ENCODE data around the gene PPP1R2B.

The PPP1R2B gene

GRCh38 chr5:156896546-156896945, 46.5 kb downstream of the PPP1R2B start:
- TF ChIP-seq ZFP30 (CRISPR knock-in tag; IDR thresholded peaks at IDR 0.05) = no peak
- TF ChIP-seq ISL1 (CRISPR knock-in tag; IDR thresholded peaks at IDR 0.05) = no peak
- TF ChIP-seq PATZ1 (CRISPR knock-in tag; IDR thresholded peaks at IDR 0.05; ENCODE audit: borderline replicate concordance) = no peak
- no peak for TF ChIP-seq TOX (CRISPR knock-in tag; IDR thresholded peaks at IDR 0.05; ENCODE audit: borderline replicate concordance)
- TF ChIP-seq ZNF70 (CRISPR knock-in tag; IDR thresholded peaks at IDR 0.05) = no peak
- TF ChIP-seq CREB5 (CRISPR knock-in tag; IDR thresholded peaks at IDR 0.05; ENCODE audit: low read depth) = no peak
- no peak for ATAC-seq
